NB4 (cell line): ENCODE results near the gene FUT7.
A peak's percentile ranks its signal among the peaks of the same experiment; 100 is the strongest.

Experiments used
- DNase-seq: peaks from one replicate; pipeline ENCODE4 v3.0.0; 2010; ENCODE audit warnings: low read depth
- H3K4me3 ChIP-seq: one replicate; pipeline ENCODE4 v1.5.1; 2011; ENCODE audit warnings: mild to moderate bottlenecking, low read depth, low read length, moderate library complexity
- MAX ChIP-seq: IDR thresholded peaks from 2 replicates; pipeline ENCODE4 v1.6.1; 2011; ENCODE audit warnings: low read depth, low read length
- MYC ChIP-seq: IDR thresholded peaks from 2 replicates; pipeline ENCODE4 v1.6.1; 2011; ENCODE audit warnings: low read depth, low read length
- POLR2A ChIP-seq: IDR thresholded peaks from 2 replicates; pipeline ENCODE4 v1.6.1; 2011; ENCODE audit warnings: mild to moderate bottlenecking; ENCODE audit not compliant: insufficient read length; ENCODE audit errors: extremely low read depth
- TF ChIP-seq, protein P1 (sequence below): IDR thresholded peaks from one replicate; pipeline ENCODE4 v1.5.1; 2012; ENCODE audit warnings: low read depth, low read length

Gene FUT7

DNA sequence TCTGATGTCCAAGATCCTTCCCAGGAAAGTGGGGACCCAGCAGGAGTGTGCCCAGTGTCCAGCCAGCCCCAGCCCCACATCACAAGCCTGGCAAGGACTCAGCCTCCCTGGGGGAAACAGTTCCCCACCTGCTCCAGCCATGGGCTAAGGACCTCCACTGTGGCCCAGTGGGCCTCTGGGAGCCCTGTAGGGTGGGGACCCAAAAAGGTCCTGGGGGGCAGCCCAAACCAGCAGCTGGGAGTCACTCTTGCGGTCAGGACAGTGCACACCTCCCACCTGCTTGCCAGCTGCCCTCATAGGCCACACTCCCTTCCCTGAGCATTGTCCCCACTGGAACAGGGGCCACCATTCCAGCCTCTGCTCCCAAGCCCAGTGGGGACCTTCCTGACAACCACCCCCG is 5.5 kb downstream of the FUT7 start:
- H3K4me3 ChIP-seq, result peak overlapping the region; percentile 85
- TF ChIP-seq POLR2A (no peak), MYC (no peak), MAX (no peak)
- TF ChIP-seq, protein P1, sequence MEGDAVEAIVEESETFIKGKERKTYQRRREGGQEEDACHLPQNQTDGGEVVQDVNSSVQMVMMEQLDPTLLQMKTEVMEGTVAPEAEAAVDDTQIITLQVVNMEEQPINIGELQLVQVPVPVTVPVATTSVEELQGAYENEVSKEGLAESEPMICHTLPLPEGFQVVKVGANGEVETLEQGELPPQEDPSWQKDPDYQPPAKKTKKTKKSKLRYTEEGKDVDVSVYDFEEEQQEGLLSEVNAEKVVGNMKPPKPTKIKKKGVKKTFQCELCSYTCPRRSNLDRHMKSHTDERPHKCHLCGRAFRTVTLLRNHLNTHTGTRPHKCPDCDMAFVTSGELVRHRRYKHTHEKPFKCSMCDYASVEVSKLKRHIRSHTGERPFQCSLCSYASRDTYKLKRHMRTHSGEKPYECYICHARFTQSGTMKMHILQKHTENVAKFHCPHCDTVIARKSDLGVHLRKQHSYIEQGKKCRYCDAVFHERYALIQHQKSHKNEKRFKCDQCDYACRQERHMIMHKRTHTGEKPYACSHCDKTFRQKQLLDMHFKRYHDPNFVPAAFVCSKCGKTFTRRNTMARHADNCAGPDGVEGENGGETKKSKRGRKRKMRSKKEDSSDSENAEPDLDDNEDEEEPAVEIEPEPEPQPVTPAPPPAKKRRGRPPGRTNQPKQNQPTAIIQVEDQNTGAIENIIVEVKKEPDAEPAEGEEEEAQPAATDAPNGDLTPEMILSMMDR, result no peak
- DNase-seq, result no peak

GRCh38 chr9:137025517-137025966 is 6.3 kb downstream of the FUT7 start:
- TF ChIP-seq MYC (no peak), POLR2A (no peak)
- TF ChIP-seq, protein P1, result no peak
- no peak for DNase-seq
- no peak overlapping the region for H3K4me3 ChIP-seq

DNA sequence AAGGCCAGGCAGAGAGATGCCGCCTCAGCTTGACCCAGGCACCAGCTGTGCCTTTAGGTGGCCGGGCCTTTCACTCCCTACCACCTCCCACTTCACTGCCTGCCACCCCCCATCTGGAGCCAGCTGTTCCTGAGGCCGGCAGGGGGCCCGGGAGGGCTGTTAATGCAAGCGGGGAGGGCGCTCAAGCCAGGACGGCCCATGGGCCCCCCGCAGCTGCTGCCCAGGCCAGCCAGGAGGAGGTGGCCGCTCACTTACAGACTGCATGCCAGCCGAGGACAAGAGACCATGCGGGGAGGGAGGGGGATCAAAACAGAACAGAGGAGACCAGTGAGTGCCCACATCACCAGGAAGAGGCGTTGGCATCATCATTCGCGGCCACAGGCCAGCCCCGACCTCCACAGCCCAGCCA is 8.3 kb downstream of the FUT7 start:
- H3K4me3 ChIP-seq, result no peak overlapping the region
- DNase-seq, result no peak
- TF ChIP-seq, protein P1, result no peak
- TF ChIP-seq MYC, result no peak
- TF ChIP-seq MAX, result no peak
- TF ChIP-seq POLR2A, result no peak

DNA sequence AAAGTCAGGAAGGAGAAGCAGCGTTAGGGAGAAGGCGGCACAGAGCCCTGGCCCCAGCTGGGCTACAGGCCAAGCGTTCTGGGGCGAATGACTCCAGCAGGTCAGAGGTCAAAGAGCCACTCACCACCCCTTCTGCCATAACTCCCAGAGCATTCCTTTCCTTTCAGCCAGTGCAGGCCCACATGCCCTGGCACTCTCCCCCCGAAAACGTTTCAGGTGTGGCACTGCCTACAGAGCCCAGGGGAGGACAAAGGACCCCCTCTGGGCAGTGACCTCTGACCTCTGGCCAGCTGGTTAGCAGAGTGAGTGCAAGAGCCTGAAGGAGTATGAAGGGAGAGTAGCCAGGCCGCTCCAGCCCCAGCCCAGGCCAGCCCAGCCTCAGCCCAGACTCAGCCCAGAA is 8.7 kb downstream of the FUT7 start:
- TF ChIP-seq, protein P1, result no peak
- no peak for TF ChIP-seq POLR2A
- TF ChIP-seq MAX, result no peak
- TF ChIP-seq MYC, result no peak
- no peak overlapping the region for H3K4me3 ChIP-seq
- no peak for DNase-seq

DNA sequence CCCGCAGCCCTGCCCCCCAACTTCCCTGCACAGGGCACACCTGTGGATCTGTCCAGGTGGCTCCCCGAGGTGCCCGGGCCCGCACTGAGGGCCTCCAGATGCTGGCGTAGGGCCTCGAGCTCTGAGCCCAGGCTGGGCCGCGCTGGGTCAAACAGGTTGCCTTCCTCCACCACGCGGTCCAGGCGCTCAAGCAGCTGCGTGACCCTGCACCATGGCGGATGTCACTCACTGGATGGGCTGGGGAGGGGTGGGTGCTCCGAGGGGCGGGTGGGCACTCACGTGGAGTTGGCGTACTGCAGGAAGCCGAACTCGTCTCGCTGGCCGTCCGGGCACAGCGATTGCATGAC is 9.3 kb downstream of the FUT7 start:
- TF ChIP-seq, protein P1, result no peak
- TF ChIP-seq MAX (no peak), POLR2A (no peak), MYC (no peak)
- no peak for DNase-seq
- H3K4me3 ChIP-seq, result no peak overlapping the region

- DNase-seq, result peak; percentile 83
- no peak overlapping the region for H3K4me3 ChIP-seq
These were observed 9.8 kb downstream of the FUT7 start for GRCh38 chr9:137021979-137022661.

More at GRCh38 chr9:137021979-137022661, 9.8 kb downstream of the FUT7 start:
- TF ChIP-seq POLR2A (no peak), MYC (no peak), MAX (no peak)
- TF ChIP-seq, protein P1, result no peak
